NT2/D1 (cell line): ENCODE measurements around the gene TTLL5.

Source experiments
- YY1 ChIP-seq: IDR thresholded peaks from 2 replicates; pipeline ENCODE4 v1.6.1; 2011; ENCODE audit not compliant: insufficient read length, insufficient read depth
- ZNF274 ChIP-seq: IDR thresholded peaks from 2 replicates; pipeline ENCODE4 v1.6.1; 2011; ENCODE audit warnings: mild to moderate bottlenecking, low read depth, low read length

- TF ChIP-seq ZNF274 (no peak), YY1 (no peak)
Observed at GRCh38 chr14:75946785-75947184, 285.7 kb downstream of the TTLL5 start.
